Activated CD4-positive, alpha-beta T cell treated with anti-CD3 and anti-CD28 coated beads, Interleukin-2, amount 10 ng/mL, durations not matched to agents 24 days and 14 days (primary cell): ENCODE measurements around the gene ZNF579. TPM values are rescaled to one million over a fixed set of nuclear protein-coding genes. Genes with fewer than 3 reads are reported as not detected.
"Not testable (repeated sequence)": the region's sequence is repeated elsewhere in the genome, so short reads cannot be mapped to it uniquely, and the experiment has no call there.

Experiments used
- DNase-seq: peaks from one replicate; pipeline ENCODE4 v3.0.0; 2022
- H3K27ac Mint-ChIP-seq: one replicate; pipeline ENCODE4 v1.8.0; 2022; ENCODE audit warnings: mild to moderate bottlenecking, mixed read lengths
- H3K27me3 Mint-ChIP-seq: one replicate; pipeline ENCODE4 v1.8.0; 2022; ENCODE audit warnings: mixed read lengths
- H3K36me3 Mint-ChIP-seq: one replicate; pipeline ENCODE4 v1.8.0; 2022; ENCODE audit warnings: low read depth, mild to moderate bottlenecking, mixed read lengths
- H3K4me1 Mint-ChIP-seq: one replicate; pipeline ENCODE4 v1.8.0; 2021; ENCODE audit warnings: mixed read lengths
- H3K4me3 Mint-ChIP-seq: one replicate; pipeline ENCODE4 v1.8.0; 2022; ENCODE audit warnings: mild to moderate bottlenecking, moderate library complexity, mixed read lengths
- H3K9me3 Mint-ChIP-seq: one replicate; pipeline ENCODE4 v1.8.0; 2021; ENCODE audit warnings: mixed read lengths
- intact Hi-C: fragments of 100-400 bp; cut with micrococcal nuclease; formaldehyde crosslinking; loops from one replicate; pipeline ENCODE4 v1.15.1; 2023
- total RNA-seq: library from RNA; stranded (reverse); gene quantifications from 2 replicates; pipeline ENCODE4 v1.2.3, GENCODE V29; 2022

Gene ZNF579
- total RNA-seq, 1 donor from 2014 or later, result 9.6 TPM

DNA sequence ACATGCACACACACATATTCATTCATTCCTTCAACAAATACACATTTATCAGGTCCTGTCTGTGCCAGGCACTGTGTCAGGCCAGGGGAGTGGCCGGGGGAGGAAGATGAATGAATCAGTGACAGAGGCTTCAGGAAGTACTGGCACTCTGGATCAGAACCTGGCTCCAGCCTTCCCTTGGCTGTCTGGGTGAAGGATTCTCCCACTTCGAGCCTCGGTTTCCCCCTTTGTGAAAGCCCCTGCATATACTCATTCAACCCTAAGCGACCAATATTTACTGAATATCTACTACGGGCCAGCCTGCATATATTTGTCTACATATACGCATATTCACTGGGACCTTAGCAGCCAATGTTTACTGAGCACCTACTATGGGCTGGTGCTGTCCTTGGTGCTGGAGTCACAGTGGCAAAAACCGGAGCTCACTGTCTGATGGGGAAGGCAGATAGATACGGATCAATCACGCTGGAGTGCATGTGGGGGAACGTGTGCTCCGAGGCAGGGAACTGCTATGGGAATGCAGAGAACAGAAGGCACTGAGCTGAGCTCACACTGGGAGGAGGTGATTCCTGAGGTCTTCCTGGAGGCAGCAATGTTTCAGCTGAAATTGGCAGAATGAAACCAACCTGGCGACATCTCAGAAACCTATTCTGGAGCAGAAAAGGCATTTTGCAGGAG, 636 bp upstream of the ZNF579 start:
- peaks cover 20% of the 10 kb centered on the region for H3K4me1 Mint-ChIP-seq
- H3K9me3 Mint-ChIP-seq, result no peaks in the 10 kb centered on the region
- H3K27me3 Mint-ChIP-seq, result peaks cover 17% of the 10 kb centered on the region
- peak overlapping the region; percentile 87 for H3K4me3 Mint-ChIP-seq
- peak overlapping the region; percentile 75 for H3K27ac Mint-ChIP-seq
- intact Hi-C loops, result loop anchor here (2.0 to 5.0 kb wide), 3 partner anchors 18 to 64 kb away; partner anchors contain the start of genes FIZ1 and ZNF784
- H3K36me3 Mint-ChIP-seq, result peaks cover 9% of the 10 kb centered on the region
- peak; percentile 78 for DNase-seq

DNA sequence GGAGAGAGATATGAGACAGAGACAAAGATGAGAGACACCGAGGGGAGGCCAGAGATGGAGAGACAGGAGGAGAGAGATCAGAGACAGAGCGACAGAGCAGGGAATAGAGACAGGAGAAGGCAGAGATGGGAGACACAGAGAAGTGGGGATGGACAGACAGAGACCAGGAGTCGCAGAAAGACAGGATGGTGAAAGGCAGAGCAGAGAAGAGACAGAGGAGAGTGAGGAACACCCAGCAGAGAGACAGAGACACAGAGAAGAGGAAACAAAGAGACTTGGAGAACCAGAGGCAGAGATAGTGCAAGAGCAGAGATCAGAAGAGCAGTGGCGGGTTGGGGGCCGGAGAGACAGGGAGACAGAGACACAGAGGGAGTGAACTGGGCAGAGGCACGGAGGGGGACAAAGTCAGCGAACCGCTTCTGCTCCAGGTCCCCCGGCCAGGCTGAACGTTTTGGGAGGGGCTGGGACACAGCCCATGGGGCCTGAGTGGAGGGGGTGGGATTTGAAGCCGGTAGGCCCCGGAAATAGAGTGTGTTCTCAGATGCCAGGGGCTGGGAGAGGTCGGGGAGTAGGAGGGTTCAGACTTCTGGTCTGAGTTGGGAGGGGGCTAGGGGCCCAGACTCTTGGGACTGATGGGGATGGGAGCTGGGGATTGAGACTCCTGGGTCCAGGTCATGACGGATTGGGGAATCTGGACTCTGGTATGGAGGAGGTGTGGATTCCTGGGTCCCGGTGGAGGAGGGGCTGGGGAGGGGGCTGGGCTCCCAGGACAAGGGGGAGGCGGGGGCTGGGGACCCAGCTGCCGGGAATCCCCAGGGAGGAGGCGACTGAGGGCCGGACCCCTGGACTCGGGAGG, 654 bp downstream of the ZNF579 start:
- peaks cover 5% of the 10 kb centered on the region for H3K27me3 Mint-ChIP-seq
- peak; percentile 75 for DNase-seq
- no peaks in the 10 kb centered on the region for H3K9me3 Mint-ChIP-seq
- peaks cover 13% of the 10 kb centered on the region for H3K4me1 Mint-ChIP-seq
- intact Hi-C loops, result loop anchor here (2.0 to 5.0 kb wide), 3 partner anchors 19 to 63 kb away; partner anchors contain the start of genes FIZ1 and ZNF784
- H3K27ac Mint-ChIP-seq, result peak overlapping the region; percentile 83
- H3K36me3 Mint-ChIP-seq, result peaks cover 9% of the 10 kb centered on the region
- H3K4me3 Mint-ChIP-seq, result peak overlapping the region; percentile 87

DNA sequence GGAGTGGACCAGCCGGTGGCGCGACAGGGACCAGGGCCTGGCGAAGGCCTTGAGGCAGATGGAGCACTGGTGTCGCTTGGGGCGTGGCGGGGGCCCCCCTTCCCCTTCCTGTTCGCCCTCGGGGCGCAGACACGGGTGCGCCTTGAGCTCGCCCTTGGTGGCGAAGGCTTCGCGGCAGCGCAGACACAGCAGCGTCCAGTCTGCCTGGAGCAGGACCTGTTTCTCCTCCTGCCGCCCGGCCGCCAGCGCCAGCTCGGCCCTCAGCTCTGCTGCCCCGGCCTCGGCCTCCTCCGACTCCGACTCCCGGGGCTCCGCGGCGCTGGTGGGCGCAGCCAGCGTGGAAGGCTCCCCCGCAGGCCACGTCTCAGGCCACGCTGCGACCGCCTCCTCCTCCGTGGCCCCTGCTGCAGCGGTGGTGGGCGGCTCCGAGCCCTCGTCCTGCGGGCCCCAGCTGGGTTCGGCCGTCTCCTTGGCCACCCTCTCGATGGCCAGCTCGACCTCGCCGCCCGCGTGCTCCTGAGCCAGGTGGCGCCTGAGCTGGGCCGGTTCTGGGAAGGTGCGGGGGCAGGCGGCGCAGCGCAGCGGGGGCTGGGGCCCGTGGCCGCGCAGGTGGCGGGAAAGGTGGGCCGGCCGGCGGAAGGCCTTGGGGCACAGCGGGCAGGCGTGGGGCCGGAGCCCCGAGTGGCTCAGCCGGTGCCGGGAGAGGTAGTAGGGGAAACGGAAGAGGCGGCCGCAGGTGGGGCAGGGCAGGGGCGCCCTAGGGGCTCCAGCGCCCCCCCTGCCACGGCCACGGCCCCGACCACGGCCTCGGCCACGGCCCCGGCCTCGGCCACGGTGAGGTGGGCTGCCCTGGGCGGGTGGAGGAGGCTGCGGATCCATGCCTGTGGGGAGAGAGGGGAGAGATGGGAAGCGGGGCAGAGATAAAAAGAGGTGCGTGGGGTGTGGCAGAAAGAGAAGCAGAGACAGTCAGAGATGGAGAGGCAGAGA, 1.6 kb downstream of the ZNF579 start:
- peaks cover 13% of the 10 kb centered on the region for H3K4me1 Mint-ChIP-seq
- H3K9me3 Mint-ChIP-seq, result no peaks in the 10 kb centered on the region
- peak overlapping the region; percentile 83 for H3K27ac Mint-ChIP-seq
- DNase-seq, result no peak
- H3K4me3 Mint-ChIP-seq, result peak overlapping the region; percentile 87
- intact Hi-C loops, result no loop called here
- peaks cover 9% of the 10 kb centered on the region for H3K36me3 Mint-ChIP-seq
- no peaks in the 10 kb centered on the region for H3K27me3 Mint-ChIP-seq

DNA sequence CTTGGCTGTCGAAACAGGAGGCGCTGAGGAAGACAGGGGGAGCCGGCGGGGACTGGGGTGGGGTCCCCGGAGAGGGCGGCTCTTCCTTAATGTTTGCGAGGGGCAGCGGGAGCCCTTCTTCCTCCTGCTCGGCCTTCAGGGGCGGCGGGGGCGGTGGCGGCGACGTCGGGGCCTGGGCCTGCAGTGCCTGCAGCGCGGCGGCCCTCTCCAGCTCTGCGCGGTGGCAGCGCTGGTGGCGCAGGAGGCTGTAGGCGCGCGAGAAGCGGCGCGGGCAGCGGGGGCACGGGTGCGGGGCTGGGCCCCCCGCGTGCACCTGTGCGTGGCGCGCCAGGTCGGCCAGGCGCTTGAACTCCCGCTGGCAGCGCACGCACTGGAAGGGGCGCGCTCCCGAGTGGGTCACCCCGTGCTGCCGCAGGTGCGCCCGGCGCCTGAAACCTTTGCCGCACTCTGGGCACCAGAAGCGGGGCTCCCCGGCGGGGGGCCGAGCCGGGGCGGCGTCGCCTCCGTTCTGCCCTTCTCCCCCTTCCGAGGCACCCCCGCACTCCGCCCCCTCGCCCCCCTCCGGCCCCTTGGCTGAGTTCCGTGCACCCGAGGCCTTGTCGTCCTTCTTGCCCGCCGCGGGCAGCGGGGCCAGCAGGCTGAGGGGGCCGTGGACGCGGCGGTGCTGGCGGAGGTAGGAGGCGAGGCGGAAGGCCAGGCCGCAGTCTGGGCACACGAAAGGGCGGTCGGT, 2.5 kb downstream of the ZNF579 start:
- no peak overlapping the region for H3K27ac Mint-ChIP-seq
- intact Hi-C loops, result no loop called here
- no peaks in the 10 kb centered on the region for H3K9me3 Mint-ChIP-seq
- DNase-seq, result no peak
- peaks cover 13% of the 10 kb centered on the region for H3K4me1 Mint-ChIP-seq
- peaks cover 9% of the 10 kb centered on the region for H3K36me3 Mint-ChIP-seq
- H3K27me3 Mint-ChIP-seq, result no peaks in the 10 kb centered on the region
- H3K4me3 Mint-ChIP-seq, result no peak overlapping the region

DNA sequence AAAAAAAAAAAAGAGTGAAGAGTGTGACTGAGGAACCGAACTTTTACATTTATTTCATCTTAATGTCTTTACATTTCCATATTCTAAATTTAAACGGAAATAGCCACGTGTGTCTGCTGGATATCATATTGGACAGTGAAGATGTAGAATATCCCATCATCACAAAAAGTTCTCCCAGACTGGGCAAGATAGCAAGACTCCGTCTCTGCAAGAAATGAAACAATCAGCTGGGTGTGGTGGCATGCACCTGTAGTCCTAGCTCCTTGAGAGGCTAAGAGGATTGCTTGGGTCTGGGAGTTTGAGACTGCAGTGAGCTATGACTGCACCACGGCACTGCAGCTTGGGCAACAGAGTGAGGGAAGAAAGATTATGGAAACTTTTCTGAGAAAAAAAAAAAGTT, 3.9 kb downstream of the ZNF579 start:
- peaks cover 9% of the 10 kb centered on the region for H3K36me3 Mint-ChIP-seq
- no peak for DNase-seq
- intact Hi-C loops, result no loop called here
- no peak overlapping the region for H3K27ac Mint-ChIP-seq
- no peaks in the 10 kb centered on the region for H3K27me3 Mint-ChIP-seq
- peaks cover 10% of the 10 kb centered on the region for H3K4me1 Mint-ChIP-seq
- no peaks in the 10 kb centered on the region for H3K9me3 Mint-ChIP-seq
- no peak overlapping the region for H3K4me3 Mint-ChIP-seq

DNA sequence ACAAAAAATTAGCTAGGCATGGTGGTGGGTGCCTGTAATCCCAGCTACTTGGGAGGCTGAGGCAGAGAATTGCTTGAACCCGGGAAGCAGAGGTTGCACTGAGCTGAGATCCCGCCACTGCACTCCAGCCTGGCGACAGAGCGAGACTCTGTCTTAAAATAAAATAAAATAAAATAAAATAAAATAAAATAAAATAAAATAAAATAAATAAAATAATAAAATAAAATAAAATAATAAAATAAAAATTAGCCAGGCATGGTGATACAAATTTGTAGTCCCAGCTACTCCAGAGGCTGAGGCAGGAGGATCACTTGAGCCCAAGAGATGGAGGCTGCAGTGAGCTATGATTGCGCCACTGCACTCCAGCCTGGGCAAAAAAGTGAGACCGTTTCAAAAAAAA, 6.7 kb downstream of the ZNF579 start:
- intact Hi-C loops, H3K36me3 Mint-ChIP-seq, DNase-seq, H3K27ac Mint-ChIP-seq, H3K9me3 Mint-ChIP-seq, H3K27me3 Mint-ChIP-seq, H3K4me3 Mint-ChIP-seq, H3K4me1 Mint-ChIP-seq: not testable (repeated sequence)

DNA sequence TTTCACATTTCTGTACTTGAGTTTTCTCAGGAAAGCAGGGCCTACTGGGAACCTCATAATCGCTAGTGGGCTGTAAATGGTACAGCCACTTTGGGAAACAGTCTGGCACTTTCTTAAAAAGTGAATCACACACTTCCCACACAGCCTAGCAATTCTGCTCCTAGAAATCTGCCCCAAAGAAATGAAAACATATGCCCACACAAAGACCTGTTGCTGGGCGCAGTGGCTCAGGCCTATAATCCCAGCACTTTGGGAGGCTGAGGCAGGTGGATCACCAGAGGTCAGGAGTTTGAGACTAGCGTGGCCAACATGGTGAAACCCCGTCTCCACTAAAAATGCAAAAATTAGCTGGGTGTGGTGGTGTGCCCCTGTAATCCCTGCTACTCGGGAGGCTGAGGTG, 11.2 kb downstream of the ZNF579 start:
- H3K27ac Mint-ChIP-seq, DNase-seq, H3K27me3 Mint-ChIP-seq, H3K4me3 Mint-ChIP-seq, H3K36me3 Mint-ChIP-seq, H3K4me1 Mint-ChIP-seq, H3K9me3 Mint-ChIP-seq, intact Hi-C loops: not testable (repeated sequence)

DNA sequence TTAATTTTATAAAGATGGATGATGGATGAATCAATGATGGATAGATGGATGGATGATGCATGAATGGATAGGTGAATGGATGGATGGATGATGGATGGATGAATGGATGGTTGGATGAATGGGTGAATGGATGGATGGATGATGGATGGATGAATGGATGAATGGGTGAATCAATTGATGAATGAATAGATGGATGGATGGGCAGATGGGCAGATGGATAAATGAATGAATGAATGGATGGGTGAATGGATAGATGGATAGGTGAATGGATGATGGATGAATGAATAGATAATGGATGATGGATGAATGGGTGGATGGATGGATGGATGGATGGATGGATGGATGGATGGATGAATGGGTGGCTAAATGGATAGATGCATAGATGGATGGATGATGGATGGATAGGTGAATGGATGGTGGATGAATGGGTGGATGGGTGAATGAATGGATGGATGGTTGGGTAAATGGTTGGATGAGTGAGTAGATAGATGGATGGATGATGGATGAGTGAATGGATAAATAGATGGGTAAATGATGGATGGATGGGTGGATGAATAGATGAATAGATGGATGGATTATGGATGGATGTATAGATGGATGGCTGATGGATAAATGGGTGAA, 12.8 kb downstream of the ZNF579 start:
- H3K4me1 Mint-ChIP-seq, result no peaks in the 10 kb centered on the region
- intact Hi-C loops, result no loop called here
- H3K9me3 Mint-ChIP-seq, result no peaks in the 10 kb centered on the region
- no peak overlapping the region for H3K4me3 Mint-ChIP-seq
- no peaks in the 10 kb centered on the region for H3K27me3 Mint-ChIP-seq
- no peak for DNase-seq
- no peaks in the 10 kb centered on the region for H3K36me3 Mint-ChIP-seq
- no peak overlapping the region for H3K27ac Mint-ChIP-seq

DNA sequence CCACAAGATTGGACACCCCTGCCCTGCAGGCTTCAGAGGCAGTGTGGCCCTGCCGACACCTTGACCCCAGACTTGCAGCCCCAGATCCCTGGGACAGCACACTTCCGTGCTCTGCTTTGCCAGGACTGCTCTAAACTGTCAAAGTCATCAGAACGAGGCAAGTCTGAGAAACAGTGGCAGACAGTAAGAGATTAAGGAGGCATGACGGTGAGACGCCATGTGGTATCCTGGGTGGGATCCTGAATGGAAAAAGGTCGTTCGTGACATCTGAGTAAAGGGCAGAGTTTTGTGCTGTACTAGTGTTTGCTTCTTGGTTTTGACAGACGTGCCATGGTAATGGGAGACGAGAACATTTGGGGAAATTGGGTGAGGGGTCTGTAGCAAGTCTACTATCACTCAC, 13.8 kb downstream of the ZNF579 start:
- intact Hi-C loops, result no loop called here
- no peak overlapping the region for H3K27ac Mint-ChIP-seq
- H3K4me3 Mint-ChIP-seq, result no peak overlapping the region
- no peaks in the 10 kb centered on the region for H3K27me3 Mint-ChIP-seq
- H3K9me3 Mint-ChIP-seq, result no peaks in the 10 kb centered on the region
- no peaks in the 10 kb centered on the region for H3K36me3 Mint-ChIP-seq
- no peak for DNase-seq
- H3K4me1 Mint-ChIP-seq, result no peaks in the 10 kb centered on the region

DNA sequence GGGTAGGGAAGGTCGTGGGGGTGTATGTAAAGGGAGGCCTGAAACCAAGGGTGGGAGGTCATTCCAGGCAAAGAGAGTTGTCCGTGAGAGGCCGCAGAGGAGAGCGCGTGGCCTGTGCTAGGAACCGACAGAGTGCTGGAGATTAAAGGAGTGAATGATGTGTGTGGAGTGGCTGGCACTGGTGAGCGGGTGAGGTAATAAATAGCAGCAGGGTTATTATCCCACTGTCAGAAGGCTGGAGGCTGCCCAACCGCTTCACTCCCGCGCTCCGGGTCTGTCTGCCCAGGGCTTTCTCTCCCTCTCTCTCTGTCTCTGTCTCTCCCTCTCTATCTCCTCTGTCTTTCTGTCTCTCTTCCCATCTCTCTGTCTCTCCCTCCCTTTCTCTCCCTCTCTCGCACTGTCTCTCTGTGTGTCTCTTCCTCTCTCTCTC, 17.4 kb downstream of the ZNF579 start:
- Mint-ChIP-seq H3K27me3 (no peaks in the 10 kb centered on the region), H3K4me1 (no peaks in the 10 kb centered on the region), H3K4me3 (no peak overlapping the region), H3K9me3 (peaks cover 4% of the 10 kb centered on the region), H3K36me3 (no peaks in the 10 kb centered on the region), H3K27ac (no peak overlapping the region)
- DNase-seq, result no peak
- intact Hi-C loops, result loop anchor here (5.0 kb wide), 1 partner anchor 36 kb away; no protein-coding TSS in a partner anchor

DNA sequence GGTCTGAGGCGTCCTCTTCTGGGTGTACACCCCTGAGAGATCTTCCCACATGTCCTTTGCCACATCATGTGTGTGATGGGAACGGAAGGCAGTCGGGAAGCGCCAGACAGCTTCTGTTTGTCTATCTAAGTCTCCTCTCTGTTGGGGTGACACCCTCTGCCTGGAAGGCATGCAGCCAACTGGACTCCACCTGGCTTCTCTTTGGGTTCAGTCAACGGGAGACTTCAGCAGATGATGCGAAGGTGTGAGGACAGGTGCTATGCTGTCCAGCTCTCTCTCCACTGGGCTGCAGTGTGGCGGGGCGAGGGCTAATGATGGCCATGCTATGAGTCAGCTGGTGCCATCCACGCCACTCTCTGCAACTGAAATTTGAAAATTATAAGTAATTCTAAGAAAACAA, 21.0 kb downstream of the ZNF579 start:
- Mint-ChIP-seq H3K27me3 (no peaks in the 10 kb centered on the region), H3K9me3 (peaks cover 4% of the 10 kb centered on the region), H3K4me1 (no peaks in the 10 kb centered on the region), H3K27ac (no peak overlapping the region), H3K36me3 (no peaks in the 10 kb centered on the region), H3K4me3 (no peak overlapping the region)
- intact Hi-C loops, result loop anchor here (5.0 kb wide), 1 partner anchor 32 kb away; no protein-coding TSS in a partner anchor
- DNase-seq, result no peak

DNA sequence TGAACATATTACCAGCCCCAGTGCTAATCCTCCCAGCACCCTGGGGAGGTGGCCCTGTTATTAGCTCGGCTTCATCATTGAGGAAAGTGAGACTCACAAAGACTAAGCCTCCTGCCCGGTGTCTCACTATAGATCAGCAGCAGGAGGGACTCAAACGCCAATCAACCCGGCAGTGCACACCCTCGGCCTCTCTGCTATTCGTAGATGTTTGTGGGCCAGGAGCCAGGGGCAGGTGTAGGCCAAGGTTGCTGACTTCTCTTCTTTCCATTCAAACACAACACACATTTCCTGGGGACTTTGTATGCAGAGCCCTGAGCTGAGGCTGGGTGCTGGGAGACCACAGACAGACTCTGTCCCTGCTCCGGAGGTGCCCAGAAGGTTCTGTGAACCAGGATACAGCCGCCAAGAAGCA, 25.9 kb downstream of the ZNF579 start:
- Mint-ChIP-seq H3K4me1 (no peaks in the 10 kb centered on the region), H3K9me3 (no peaks in the 10 kb centered on the region), H3K4me3 (no peak overlapping the region), H3K27me3 (peaks cover 1% of the 10 kb centered on the region), H3K36me3 (no peaks in the 10 kb centered on the region), H3K27ac (no peak overlapping the region)
- DNase-seq, result no peak
- intact Hi-C loops, result no loop called here
